Superior temporal gyrus (tissue), 1 donor: ENCODE measurements around the gene PRKRA.
A peak's percentile ranks its signal among the peaks of the same experiment; 100 is the strongest.
"Not testable (repeated sequence)": the region's sequence is repeated elsewhere in the genome, so short reads cannot be mapped to it uniquely, and the experiment has no call there.

Experiments
- DNase-seq: peaks from one replicate; pipeline ENCODE4 v3.0.0-alpha.2; 2016; ENCODE audit errors: extremely low spot score

Gene PRKRA

DNA sequence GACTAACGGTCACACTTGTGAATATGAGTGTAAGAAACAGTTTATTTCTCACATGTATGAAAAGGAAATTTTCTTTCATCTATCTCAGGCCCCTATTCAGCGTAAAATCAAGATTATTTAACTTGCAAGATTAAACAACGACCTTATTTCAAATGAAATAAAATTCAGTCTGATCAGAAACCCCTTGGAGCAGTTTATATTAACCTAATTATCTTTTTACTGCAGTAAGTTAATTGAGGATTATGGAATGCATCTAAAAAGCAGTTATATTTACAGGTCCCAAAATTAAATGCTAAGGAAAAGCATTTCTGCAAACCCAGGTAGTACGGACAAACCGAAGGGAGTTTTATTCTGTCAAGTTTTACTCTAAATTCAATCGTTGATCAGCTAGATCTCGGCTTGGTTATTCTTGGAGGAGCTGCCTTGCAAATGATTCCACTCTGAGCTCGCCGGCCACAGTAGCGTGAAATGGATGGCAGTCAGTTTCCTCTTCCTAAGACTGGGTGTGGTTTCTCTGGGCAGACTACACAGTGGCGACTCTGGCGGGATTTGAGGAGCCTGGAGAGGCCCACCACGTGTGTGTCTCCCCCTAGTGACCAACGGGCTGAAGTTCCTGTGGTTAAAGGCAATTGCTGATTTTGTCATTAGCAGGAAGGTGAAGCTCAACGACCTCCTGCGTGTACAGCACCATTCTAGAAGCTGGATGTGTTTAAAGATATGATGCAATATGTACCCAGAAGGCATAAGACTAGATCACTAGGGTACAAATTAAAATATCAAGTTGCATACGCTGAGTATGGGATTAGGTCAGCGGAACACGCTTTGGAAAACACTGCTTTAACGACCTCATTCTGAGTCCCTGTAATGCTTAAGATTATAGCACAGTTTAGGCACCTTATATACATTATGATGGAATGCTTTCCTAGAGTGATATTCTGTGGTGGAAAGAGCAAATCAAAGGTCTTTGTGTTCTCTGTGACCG lies 36.4 kb downstream of the PRKRA start:
- DNase-seq = peak; percentile 89

DNA sequence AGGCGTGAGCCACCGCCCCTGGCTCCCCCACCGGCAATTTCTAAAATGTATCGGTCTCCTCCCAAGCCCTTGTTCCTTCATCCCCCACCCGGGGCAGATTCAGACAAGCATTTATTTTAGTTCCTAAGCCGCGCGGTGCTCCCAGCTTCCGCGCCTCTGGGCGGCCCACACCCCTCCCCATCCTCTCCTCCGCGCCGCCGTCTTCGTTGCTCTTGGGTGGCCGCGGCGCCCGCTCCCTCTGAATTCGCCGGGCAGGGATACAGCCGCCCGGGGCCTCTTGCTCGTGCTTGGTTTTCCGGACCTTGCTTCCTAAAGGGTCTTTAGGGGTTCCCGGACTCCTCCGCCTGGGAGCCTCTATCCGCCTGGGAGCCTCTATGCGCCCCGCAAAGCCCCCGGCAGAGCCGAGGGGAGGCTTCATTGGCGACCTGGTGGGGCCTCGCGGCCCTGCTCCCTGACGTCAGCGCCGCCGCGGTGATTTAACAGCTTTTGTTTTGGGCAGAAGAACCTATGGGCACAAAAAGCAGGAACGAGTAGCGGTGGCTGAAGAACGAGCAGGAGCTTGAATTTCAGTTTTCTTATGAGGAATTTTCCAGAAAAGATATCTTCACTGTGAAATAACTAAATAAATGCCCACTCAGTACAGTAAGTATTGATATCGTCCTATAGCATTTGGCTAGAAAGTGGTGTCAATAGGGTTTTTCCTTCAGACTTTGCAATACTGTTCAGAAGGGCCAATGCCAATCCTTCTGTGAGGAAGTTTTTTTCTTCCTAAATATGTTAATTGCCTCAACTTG lies 37.3 kb downstream of the PRKRA start:
- peak; percentile 64 for DNase-seq

DNA sequence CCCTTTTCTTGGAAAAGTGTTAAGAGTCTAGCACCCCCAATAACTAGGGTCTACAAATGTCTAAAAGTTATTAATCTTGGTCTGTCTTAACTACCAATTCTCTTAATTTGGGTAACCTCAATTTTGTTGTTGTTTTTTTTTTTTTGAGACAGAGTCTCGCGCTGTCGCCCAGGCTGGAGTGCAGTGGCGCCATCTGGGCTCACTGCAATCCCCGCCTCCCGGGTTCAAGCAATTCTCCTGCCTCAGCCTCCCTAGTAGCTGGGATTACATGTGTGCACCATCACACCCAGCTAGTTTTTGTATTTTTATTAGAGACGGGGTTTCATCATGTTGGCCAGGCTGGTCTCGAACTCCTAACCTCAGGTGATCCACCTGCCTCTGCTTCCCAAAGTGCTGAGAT lies 38.5 kb downstream of the PRKRA start:
- not testable (repeated sequence) for DNase-seq

DNA sequence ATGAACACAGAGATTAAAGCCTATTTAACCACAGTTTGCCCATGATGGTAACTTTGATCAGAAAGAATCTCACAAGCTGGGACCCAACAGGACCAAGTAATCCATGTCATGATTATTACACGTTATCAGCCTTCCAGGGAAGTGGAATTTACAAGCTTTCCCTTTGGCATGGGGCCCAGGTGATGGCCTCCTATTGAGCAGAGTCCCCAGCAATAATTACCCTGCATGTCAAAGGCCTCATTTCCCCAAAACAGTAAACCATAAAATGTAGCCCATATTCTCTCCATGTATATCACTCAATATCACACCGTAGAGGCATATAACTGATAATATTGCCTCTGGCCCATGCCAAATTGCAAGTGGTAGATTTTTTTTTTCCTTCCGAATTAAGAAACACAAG lies 38.9 kb downstream of the PRKRA start:
- no peak for DNase-seq

DNA sequence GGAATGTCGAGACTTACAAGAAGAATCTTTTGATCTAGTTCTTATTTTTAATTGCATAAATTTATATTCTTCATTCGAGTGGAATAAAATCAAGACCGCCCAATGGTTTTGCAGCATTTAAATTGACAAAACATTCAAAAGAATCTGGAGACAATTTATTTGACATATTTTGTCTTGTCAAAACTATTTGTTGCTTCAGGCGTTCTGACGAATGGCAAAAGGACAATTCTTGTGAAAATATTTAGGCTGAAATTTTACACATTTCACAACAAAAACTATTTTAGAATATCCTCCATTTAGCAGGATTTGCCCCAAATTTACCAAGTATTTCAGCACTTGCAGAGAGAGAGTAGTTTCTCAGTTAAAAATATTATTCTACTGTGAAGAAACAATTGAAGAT lies 41.7 kb downstream of the PRKRA start:
- DNase-seq = no peak

DNA sequence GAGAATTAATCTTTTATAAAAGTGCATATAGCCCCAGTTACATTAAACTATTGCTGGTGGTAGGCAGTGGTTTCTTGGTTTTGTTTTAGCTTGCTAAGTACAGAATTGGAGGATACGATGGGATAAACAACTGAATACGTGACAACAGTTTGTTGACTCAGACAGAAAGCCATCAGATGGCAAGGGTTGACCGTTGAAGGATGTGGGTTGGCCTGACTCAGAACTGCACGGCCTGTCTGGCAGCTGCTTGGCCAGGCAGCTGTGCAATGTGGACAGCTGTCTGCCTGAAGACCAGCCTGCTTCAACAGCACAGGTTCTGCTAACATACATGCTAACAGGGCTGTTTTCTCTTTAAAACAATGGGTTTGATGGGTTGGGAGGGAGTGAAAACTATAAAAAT lies 46.6 kb downstream of the PRKRA start:
- no peak for DNase-seq

DNA sequence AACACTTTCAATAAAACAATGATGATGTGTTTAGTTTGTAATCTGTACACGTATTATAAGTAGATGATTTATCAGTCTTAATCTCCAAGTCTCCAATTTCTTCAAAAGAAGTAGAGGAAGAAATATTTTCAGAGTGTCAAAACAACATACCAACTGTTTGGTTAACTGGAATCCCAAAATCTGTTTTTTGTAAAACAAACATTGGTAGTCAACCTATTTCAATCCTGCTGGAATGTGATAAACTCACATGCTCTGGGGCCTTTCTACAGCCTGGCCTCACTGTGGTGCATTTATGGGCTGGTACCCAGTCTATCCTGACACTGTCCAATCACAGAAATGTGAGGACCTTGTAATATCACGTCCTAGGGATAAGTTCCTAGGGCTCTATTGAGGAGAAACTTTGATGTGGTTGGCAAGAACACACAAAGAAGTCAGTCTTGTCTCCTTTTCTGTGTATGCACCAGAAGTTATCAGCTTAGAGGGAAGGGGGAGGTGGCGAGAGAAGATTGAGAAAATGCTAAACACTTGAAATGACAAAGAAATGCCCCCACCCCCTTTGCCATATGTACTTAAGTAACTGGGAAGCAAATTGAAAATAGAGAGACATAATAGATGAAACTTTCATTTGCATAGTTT lies 47.2 kb downstream of the PRKRA start:
- DNase-seq = no peak

DNA sequence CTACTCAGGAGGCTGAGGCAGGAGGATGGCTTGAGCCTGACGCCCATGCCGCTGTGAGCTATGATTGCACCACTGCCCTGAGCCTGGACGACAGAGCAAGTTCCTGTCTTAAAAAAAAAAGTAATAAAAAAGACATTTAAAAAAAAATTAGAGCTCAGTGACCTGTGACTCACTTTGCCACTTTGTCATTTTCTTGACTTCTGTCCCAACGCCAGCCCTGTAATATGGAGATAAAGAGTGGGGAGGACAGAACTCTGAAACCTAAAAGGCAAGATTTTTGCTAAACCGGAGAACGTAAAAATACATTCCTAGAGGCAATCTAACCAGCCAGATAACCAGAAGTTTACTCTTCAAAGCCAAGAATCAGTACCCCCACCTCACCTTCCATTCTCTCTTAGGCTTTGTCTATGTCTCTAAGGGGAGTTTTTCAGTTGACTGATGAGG lies 49.0 kb downstream of the PRKRA start:
- no peak for DNase-seq

DNA sequence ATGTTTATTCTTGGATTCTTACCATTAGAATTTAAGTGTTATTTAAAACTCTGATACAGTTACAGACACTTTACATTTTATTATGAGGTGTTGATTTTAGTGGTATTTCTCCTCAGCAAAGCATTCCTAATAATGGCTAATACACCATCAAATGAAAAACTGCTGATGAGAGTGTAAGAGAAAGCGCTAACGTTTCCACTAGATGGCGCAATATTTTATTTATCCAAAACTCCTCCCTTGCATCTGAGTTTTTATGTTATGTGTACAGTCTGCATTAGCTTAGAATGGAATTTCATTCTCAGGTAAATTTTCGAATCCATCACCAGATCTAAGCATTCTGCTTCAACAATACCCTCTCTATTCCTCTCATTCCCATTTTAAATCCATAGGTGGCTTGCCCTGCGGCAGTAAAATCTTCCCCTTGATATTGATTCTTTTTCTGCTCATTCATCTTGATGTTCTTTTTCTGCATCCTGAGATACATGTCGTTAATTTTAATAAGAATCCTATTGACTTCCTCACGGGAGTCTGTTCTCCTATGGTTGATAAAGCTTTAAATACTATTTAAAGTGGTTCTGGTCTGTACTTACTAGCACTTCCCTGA lies 53.9 kb downstream of the PRKRA start:
- DNase-seq = peak; percentile 91

DNA sequence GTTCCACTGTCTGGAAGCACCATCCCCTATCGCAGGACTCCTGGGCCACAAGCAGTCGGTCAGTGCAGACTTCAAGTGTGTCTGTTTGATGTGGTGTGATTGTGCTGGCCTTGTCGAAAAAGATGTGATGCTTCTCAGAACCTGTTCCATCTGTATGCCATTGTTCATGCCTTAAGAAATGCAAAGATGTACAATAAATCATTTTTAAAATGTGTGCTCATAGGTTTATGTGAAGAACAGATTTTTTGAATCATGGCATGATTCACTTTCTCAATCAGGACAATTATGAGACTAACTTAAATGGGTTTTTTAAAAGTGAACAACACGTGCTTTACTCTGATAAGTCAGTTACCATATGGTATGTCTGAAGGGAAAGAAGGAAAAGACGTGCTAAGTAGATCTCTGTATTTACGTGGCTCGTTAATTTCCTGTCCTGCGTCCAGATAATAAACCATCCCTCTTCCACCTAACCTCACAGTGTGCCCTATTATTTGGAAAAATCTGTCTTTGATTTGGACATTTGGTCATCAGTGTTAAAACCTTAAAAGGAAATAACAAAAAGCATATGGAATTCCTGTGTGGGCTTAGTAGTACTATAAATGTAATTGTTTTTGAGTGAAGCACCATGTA lies 54.9 kb downstream of the PRKRA start:
- no peak for DNase-seq

DNA sequence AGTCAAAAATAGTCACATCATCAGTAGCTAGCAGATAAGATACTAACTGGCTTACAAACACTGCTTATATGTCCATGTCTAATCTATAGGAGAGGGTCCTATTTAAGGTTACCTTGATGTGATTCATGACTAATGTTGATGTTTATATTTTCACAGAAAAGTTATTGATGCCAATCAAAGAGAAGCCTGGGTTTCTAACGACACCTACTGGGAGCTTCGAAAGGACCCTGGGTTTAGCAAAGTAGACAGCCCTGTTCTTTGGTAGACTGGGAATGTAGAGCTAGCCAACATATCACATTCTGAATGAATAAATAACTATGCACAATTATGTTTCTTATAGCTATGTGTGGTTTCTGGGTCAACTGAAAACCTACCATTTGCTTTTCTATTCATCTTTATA lies 55.7 kb downstream of the PRKRA start:
- DNase-seq = no peak

DNA sequence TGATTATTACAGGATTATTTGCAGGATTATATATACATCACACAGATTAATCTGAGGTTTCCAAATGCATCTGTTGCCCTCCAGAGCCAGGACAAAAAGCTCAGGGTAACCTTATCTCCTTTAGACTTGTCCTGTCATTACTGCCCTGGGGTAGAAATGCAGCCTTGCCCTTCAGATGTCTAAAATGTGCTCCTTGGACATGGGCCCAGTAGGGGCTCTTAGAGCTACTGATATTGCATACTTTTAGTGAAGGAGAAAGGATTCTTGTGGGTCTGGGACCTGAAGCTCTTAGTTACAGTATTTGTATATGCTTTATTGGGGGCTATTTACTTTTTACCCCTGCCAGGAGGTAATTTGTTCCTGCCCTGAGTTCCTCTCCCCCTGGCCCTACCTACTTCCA lies 56.1 kb downstream of the PRKRA start:
- DNase-seq = no peak

DNA sequence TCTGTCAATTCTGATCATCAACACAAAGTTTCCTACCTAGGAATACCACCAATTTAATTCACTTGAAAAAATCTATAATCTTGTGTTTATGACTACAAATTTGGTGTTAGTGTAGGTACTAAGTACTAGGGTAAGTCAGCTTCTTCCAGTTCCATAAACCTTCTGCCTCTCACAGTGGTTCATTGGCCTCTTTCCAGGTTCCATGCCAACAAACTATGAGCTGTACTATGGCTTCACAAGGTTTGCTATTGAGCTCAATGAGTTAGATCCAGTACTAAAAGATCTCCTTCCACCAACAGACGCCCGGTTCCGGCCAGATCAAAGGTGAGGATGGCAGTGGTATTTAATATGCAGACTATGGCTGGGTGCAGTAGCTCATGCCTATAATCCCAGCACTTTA lies 58.8 kb downstream of the PRKRA start:
- no peak for DNase-seq

DNA sequence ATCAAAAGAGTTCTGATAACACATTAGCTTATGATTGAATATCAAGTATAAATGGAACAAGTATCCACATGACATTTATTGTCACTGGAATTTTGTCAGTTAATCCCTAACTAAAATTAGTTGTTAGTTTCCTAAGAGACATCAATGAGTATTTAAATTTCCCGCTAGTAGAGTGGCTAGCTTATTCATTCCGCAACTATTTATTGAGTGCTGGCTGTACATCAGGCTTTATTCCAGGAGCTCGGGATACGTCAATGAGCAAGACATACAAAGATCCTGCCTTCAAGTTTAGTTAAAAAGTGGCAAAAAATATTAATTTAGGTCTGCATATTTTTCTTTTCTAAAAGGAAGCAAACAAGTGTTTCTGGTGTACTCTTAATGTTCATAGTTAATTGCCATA lies 59.3 kb downstream of the PRKRA start:
- no peak for DNase-seq

DNA sequence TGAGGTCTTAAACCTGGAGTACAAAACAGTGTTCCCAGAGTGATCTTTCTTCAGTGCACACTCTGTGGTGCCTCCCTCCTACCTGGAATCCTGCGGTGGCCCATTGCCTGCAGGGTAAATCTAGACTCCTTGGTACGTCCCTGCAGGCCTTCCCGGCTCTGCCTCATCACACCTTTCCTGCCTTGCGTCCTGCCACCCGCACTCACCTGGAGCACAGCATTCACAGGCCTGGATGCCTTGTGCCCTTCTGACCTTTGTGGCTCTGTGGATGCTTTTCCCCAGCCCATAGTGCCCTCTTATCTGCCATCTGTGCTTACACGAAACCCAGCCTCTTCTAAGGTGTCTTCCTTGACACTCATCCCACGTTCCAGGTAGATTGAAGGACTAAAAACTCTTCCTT lies 62.7 kb downstream of the PRKRA start:
- DNase-seq = no peak

DNA sequence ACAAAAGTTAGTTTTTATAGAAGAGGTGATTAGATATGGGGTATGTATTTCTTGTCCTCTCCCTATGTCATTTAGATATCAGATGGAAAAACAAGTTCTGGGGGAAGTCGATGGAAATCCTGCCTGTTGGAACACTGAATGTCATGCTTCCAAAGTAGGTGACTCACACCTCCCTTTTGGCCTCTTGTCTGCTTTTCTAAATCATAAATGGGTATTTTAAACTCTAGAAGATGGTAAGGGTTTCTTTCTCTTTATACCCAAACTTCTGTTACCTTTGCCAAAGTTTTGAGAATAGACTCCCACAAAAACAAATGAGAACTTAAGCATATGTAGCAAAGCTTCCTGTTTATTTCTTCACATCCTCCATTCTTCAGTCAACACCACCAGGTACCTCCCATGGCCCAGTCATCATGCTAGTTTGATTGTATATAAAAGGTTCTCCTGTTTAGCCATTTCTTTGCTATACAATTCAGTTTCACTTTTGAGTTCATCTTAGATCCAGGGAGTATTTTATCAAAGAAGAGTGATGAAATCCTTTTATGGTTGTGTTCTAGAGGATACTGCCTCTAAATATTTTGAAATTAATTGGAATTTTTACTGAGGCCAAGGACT lies 63.9 kb downstream of the PRKRA start:
- DNase-seq = no peak

DNA sequence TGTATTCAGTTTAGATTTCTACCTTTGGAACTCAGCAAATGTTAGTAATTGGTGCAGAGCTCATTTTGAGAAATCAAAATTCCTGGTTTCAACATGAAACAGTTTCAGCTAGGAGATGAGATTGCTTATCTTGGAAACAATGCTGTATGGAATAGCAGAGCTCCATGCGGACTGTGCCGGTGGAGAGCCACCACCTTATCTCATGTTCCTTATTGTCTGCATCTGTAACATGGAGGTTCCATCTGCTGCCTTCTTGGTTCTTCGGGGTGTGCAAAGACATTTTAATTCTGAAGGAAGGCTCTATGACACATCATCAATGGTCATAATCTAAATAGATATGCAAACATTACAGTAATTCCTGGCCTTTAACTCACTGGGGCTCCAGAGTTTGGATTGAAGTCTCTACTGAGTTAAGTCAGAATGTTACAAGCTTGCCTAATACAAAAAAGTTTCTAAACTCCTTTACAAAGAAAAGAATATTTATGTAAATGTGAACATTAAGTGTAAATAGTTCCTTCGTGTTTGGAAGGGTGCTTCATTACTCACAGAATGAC lies 65.3 kb downstream of the PRKRA start:
- no peak for DNase-seq

DNA sequence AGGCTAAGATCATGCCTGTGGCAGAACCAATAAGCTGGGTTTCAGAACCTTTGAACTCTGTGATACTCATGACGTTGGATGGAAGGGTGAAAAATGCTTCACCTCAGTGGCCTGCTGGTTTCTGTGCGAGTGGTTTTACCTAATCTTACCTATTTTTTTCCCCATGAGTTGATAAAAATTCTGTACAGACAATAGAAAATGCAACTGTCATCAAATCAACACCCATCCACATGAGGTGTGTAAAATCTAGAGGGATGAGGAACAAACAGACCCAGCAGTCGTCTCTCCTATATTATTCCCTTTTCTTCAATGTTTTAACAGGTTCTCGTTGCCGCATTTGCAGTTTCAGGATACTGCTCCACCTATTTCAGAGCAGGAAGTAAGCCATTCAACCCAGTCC lies 67.3 kb downstream of the PRKRA start:
- DNase-seq = no peak
